Measurements from ENCODE around the gene ZNF385C. TPM values are rescaled to one million over a fixed set of nuclear protein-coding genes. Genes with fewer than 3 reads are reported as not detected.

ZNF385C gene
- total RNA-seq, 6 experiments from 2014 or later, result 0.11 to 1.2 (median 0.11) TPM; not detected in 3

DNA sequence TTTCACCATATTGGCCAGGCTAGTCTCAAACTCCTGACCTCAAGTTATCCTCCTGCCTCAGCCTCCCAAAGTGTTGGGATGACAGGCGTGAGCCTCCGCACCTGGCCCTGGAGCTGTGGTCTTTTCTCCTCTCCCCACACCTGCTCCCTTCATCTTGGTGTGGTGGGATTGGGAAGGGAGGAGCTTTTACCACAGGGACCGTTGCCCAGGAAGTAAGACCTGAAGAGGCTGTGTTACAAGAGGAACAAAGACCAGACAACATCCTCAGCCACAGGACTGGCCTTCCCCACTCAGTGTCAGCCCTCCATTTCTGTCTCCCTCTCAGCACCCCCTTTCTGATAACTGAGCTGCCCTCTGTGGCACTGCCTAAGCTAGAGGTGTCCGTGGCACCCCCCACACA, 38.5 kb downstream of the ZNF385C start:
- Histone ChIP-seq H3K4me1 (no peaks in the 10 kb centered on the region), H3K9me3 (no peaks in the 10 kb centered on the region), H3K27me3 (no peaks in the 10 kb centered on the region), H3K36me3 (no peaks in the 10 kb centered on the region), H3K4me3 (no peak overlapping the region), H3K27ac (no peak overlapping the region)
- WGBS (ENCODE audit: insufficient coverage, low coverage, low lambda C conversion rate, missing lambda C conversion rate), result 72% methylated on average over 3 of the region's 4 CpGs
- intact Hi-C loops (cut with DNase I), result no loop called here
- ATAC-seq (no peak), DNase-seq (no peak)
- no peak for TF ChIP-seq POLR2A (IDR thresholded peaks at IDR 0.05)
- TF ChIP-seq, protein P1, sequence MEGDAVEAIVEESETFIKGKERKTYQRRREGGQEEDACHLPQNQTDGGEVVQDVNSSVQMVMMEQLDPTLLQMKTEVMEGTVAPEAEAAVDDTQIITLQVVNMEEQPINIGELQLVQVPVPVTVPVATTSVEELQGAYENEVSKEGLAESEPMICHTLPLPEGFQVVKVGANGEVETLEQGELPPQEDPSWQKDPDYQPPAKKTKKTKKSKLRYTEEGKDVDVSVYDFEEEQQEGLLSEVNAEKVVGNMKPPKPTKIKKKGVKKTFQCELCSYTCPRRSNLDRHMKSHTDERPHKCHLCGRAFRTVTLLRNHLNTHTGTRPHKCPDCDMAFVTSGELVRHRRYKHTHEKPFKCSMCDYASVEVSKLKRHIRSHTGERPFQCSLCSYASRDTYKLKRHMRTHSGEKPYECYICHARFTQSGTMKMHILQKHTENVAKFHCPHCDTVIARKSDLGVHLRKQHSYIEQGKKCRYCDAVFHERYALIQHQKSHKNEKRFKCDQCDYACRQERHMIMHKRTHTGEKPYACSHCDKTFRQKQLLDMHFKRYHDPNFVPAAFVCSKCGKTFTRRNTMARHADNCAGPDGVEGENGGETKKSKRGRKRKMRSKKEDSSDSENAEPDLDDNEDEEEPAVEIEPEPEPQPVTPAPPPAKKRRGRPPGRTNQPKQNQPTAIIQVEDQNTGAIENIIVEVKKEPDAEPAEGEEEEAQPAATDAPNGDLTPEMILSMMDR (IDR thresholded peaks at IDR 0.05), result no peak

DNA sequence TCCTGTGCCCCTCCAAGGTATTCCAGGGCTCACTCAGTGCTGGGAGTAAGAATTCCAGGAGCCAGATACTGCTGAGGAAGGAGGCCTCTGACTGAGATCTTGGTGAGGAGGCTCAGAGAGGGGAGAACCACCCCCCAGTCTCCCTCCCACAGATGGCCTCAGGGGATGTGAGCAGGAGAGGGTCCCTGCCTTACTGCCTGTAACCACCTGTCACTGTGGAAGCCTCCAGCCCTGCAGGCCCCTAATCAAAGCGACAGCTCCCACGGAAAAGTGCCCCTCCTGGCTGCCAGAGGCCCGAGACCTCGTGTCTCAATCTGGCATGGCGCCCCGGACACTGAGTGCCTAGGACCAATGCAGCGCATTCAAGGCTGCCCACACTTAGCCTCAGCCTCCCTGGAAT, 40.2 kb downstream of the ZNF385C start:
- ATAC-seq, result no peak
- no peaks in the 10 kb centered on the region for H3K4me1 ChIP-seq
- intact Hi-C loops (cut with DNase I), result no loop called here
- DNase-seq, result no peak
- no peaks in the 10 kb centered on the region for H3K9me3 ChIP-seq
- no peak overlapping the region for H3K27ac ChIP-seq
- no peaks in the 10 kb centered on the region for H3K27me3 ChIP-seq
- H3K4me3 ChIP-seq, result no peak overlapping the region
- TF ChIP-seq, protein P1 (IDR thresholded peaks at IDR 0.05), result no peak
- no peak for TF ChIP-seq POLR2A (IDR thresholded peaks at IDR 0.05)
- no CpG with 5 or more reads among the region's 7 CpGs for WGBS (ENCODE audit: insufficient coverage, low coverage, low lambda C conversion rate, missing lambda C conversion rate)
- no peaks in the 10 kb centered on the region for H3K36me3 ChIP-seq

DNA sequence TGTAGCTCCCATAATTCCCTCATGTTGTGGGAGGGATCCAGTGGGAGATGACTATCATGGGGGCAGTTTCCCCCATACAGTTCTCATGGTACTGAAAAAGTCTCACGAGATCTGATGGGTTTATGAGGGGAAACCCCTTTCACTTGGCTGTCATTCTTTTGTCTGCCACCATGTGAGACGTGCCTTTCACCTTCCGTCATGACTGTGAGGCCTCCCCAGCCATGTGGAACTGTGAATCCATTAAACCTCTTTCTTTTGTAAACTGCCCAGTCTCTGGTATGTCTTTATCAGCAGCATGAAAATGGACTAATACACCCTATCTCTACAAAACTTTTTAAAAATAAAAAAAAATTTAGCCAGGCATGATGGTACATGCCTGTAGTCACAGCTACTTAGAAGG, 41.6 kb downstream of the ZNF385C start:
- 78% methylated on average over 3 of the region's 3 CpGs for WGBS (ENCODE audit: insufficient coverage, low coverage, low lambda C conversion rate, missing lambda C conversion rate)
- intact Hi-C loops (cut with DNase I), result no loop called here
- no peaks in the 10 kb centered on the region for H3K36me3 ChIP-seq
- no peak overlapping the region for H3K27ac ChIP-seq
- no peaks in the 10 kb centered on the region for H3K4me1 ChIP-seq
- TF ChIP-seq, protein P1 (IDR thresholded peaks at IDR 0.05), result no peak
- no peak for TF ChIP-seq POLR2A (IDR thresholded peaks at IDR 0.05)
- DNase-seq (no peak), ATAC-seq (no peak)
- no peaks in the 10 kb centered on the region for H3K27me3 ChIP-seq
- no peak overlapping the region for H3K4me3 ChIP-seq
- H3K9me3 ChIP-seq, result no peaks in the 10 kb centered on the region

DNA sequence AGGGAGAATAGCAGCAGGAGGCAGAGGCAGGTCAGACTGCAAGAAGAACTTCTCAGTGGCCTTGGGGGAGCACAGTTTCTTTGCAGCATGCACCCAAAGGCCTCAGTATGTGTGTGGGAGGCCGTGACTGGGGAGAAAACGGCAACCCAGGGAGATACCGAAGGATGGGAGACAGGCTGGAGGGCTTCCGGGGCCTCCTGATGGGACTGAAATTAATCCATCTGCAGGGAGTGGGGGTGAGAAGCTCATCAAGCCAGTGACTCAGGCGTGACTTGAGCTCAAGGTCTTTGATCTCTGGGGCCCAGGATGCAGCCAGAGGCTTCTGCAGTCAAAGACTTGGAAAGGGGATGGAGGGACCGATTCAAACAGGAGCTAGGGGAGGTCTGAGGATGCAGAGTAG, 42.8 kb downstream of the ZNF385C start:
- TF ChIP-seq POLR2A (IDR thresholded peaks at IDR 0.05), result no peak
- WGBS (ENCODE audit: insufficient coverage, low coverage, low lambda C conversion rate, missing lambda C conversion rate), result 22% methylated on average over 4 of the region's 6 CpGs
- intact Hi-C loops (cut with DNase I), result no loop called here
- Histone ChIP-seq H3K27ac (no peak overlapping the region), H3K27me3 (no peaks in the 10 kb centered on the region), H3K4me1 (no peaks in the 10 kb centered on the region), H3K9me3 (no peaks in the 10 kb centered on the region), H3K4me3 (no peak overlapping the region), H3K36me3 (no peaks in the 10 kb centered on the region)
- ATAC-seq (no peak), DNase-seq (no peak)

DNA sequence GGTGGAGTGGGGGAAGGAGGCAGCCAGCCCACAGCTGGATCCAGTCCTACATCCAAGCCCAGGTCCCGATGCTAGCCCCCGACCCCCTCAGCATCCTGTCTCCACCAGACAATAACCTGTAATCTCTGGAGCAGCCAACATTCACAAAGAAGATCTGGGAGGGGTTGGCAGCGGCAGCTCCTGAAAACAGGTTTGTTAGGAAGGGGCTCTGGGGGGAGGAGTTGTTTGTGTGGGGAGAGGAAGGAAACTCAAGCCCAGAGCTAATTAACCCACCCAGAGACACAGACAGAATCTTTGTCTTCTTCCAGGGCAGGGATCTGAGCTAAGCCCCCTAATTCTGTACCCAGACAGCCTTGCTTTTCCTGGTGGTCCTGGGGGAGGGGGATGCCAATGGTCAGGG, 43.2 kb downstream of the ZNF385C start:
- 29% methylated on average over 3 of the region's 3 CpGs for WGBS (ENCODE audit: insufficient coverage, low coverage, low lambda C conversion rate, missing lambda C conversion rate)

More for the DNA sequence above, 43.2 kb downstream of the ZNF385C start:
- Histone ChIP-seq H3K27me3 (no peaks in the 10 kb centered on the region), H3K9me3 (no peaks in the 10 kb centered on the region), H3K27ac (no peak overlapping the region), H3K4me3 (no peak overlapping the region), H3K4me1 (peaks cover 0 to 2% (median 0%) of the 10 kb centered on the region in 4 donors), H3K36me3 (no peaks in the 10 kb centered on the region)
- TF ChIP-seq, protein P1 (IDR thresholded peaks at IDR 0.05), result no peak
- TF ChIP-seq POLR2A (IDR thresholded peaks at IDR 0.05), result no peak
- intact Hi-C loops (cut with DNase I), result no loop called here
- DNase-seq (no peak), ATAC-seq (no peak)
